HG02973 (cell line): ENCODE measurements around the gene IL7R.
"Not testable (repeated sequence)": the region's sequence is repeated elsewhere in the genome, so short reads cannot be mapped to it uniquely, and the experiment has no call there.

Experiments used
- ATAC-seq: cut with Tn5 transposase; IDR thresholded peaks from one replicate; pipeline ENCODE4 v1.9.1; 2021; ENCODE audit warnings: moderate library complexity; ENCODE audit not compliant: unreplicated experiment

The IL7R gene

DNA sequence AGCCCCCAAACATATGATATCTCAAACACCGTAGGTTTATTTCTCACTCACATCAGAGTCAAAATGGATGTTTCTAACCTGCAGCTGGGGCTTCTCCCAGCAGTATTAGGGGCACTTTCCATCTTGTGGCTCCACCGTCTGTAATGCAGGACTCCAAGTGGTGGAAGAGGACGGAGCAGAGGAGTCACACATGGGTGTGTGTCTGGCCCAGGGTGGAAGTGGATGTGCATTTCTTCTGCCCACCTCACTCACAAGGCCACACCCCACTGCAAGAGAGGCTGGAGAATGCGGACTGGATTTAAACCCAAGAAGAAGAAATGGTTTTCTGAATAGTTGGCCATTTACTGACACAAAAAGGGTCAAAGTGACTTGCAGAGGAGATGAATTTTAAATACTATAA, 13.9 kb downstream of the IL7R start:
- ATAC-seq: no peak

DNA sequence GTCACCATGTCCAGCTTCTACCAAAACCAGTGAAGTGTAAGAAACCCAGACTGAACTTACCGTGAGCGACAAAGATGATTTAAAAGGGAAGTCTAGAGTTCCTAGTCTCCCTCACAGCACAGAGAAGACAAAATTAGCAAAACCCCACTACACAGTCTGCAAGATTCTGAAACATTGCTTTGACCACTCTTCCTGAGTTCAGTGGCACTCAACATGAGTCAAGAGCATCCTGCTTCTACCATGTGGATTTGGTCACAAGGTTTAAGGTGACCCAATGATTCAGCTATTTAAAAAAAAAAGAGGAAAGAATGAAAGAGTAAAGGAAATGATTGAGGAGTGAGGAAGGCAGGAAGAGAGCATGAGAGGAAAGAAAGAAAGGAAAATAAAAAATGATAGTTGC, 19.8 kb downstream of the IL7R start:
- ATAC-seq: no peak

- no peak for ATAC-seq
These were observed 20.2 kb downstream of the IL7R start for GRCh38 chr5:35876922-35877321.

GRCh38 chr5:35877655-35878054, 21.0 kb downstream of the IL7R start:
- ATAC-seq: no peak

- ATAC-seq: no peak
These were observed 21.4 kb downstream of the IL7R start for GRCh38 chr5:35878079-35878478.

DNA sequence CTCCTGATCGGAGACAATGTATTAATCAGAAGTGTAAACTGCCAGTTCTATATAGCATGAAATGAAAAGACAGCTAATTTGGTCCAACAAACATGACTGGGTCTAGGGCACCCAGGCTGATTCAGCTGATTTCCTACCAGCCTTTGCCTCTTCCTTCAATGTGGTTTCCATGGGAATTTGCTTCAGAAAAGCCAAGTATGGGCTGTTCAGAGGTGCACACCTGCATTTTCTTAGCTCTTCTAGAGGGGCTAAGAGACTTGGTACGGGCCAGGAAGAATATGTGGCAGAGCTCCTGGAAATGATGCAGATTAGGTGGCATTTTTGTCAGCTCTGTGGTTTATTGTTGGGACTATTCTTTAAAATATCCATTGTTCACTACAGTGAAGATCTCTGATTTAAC, 22.4 kb downstream of the IL7R start:
- no peak for ATAC-seq

DNA sequence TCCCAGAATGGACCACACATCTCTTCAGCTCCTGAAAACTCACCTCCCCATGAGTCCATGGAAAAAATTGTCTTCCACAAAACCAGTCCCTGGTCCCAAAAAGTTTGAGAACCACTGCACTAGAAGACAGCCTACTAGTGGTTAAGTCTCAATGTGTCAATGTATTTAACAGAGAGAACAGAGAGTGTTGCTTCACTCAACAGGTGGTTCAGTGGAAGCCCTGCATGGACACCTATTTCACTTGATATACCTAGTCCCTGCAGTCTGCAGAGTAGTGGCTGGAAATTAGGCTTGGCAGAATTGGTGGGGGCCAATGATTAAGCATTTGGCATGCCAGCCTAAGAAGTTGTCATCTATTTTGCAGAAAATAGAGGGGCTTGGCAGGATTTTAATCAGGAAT, 23.0 kb downstream of the IL7R start:
- no peak for ATAC-seq

- no peak for ATAC-seq
These were observed 23.5 kb downstream of the IL7R start for GRCh38 chr5:35880156-35880555.

DNA sequence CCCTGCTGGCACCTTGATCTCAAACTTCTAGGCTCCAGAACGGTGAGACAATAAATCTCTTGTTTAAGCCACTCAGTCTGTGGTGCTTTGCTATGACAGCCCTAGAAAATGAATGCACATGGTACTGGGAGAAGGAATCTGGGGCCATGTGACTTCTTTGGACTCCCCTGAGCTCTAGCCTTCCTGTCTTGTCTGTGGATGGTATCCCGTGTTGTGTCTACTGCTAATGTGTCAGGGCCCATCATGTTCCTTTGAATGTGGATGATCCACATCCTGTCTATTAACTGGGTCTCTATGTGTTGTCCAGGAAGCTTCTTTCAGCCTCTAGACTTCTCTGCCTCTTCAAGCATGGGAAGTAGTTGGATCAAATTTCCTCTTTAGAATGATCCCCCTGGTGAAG, 25.1 kb downstream of the IL7R start:
- no peak for ATAC-seq

DNA sequence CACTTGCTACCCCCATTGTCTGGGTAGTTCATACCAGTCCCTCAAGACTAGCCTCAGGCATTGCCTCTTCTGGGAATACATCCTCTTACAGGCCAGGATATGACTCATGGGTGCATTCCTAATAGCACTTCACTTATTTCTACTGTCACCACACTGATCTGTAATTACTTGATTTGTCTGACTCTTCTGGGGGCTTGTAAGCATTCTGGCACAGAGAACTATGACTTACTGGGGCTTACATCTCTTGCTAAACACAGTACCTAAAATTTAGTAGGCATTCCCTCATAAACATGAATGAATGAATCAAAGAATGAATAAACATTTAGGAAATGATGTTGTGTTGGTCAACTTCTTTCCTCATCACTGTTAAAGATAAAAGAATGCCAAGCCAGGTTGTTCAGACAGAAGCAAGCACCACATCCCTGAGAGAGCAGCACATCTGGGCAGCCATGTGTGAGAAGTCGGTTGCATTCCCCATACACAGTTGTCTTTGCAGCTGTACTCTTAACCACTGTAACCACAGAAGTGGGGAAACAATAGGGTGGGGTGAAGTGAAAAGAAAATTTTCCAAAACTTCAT, 27.6 kb downstream of the IL7R start:
- no peak for ATAC-seq

DNA sequence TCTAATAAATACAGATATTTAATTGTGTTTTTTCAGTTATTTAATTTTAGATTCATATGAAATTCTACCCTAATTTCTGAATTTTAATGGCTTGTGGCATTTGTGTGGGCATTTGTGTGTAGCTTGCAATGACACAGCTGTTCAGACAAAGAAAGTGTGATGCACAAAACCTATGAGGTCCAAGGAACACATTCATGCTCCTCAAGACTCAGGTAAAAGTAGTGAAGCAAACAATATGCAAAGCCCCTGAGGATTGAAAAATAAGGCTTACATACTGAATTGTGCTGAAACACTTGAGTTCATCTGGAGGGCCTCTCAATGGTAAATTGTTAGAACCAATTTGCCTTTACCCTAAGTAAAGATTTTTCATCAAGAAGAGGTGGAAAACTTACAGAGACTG, 28.1 kb downstream of the IL7R start:
- ATAC-seq: no peak

GRCh38 chr5:35886381-35886780, 29.7 kb downstream of the IL7R start:
- no peak for ATAC-seq

DNA sequence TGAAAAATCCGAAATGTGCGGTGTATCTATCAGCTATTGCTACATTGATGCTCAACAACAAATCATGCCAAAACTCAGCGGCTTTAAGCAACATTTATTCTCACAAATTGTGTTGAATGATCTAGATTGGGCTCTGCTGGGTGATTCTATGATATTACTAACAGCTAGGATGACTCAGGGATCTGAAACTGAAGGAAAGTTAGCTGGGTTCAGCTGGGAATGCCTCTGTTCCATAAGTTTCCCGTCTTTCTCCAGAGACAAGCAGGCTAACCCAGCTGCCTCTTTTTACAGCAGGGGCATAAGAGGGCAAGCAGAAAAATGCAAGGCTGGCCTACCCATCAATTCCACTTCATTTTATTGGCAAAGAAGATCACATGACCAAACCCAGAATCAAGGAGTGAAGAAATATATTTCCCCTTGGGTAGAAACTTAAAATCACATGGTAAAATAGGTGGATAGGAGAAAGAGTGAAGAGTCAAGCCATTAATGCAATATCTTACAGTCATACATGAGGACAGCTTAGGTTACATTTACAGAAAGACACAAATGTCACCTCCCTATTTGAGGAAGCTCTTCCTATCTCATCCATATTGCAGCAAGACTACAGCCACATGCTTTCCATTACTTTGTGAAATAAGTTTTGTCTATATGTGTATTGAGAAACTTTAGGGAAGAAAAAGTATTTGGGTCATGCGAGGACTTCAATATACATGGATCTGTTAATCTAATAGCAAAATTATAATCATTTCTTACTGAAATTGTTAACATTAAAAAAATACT, 30.8 kb downstream of the IL7R start:
- ATAC-seq: no peak

DNA sequence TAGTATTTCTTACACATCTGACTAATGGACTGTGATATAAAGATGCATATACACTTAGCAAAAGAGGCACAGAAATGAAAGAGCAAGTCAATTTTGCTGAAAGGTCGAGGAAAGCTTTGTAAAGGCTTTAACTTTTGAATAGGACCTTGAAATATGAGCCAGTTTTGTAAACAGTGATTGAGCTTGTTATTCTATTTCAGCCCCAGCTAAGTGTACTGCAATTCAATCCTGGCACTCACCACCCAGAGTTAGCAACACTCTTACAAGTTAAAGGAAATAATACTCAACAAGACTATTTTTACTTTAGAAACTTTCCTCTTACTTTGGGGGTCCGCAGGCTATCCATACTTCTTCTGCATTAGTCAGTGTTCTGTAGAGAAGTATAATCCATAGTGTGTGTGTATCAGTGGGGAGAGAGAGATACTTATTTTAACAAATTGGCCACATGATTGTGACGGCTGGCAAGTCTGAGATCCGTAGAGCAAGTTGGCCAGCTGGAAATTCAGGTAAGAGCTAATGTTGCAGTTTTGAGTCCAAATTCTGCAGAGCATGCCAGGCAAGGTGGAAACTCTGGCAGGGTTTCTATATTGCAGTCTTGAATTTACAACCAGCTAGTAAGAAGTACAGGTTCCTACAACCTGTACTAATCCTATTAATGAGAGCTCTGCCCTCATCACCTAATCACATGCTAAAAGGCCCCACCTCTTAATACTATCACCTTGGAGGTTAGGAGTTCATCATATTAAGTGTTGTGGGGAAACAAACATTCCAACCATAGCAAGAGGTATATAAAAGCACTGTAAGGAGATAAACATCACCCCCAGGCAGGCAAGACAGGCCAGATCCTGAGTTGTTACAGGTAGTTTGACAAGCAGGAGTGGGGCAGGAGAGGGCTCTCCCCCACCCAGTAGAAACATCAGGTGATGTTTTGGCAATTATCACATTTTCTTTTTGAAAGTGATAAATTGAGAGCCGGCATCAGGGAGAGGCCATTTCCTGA, 33.6 kb downstream of the IL7R start:
- ATAC-seq: no peak

- not testable (repeated sequence) for ATAC-seq
These were observed 36.1 kb downstream of the IL7R start for GRCh38 chr5:35892799-35893198.

- ATAC-seq: no peak
These were observed 37.4 kb downstream of the IL7R start for GRCh38 chr5:35894131-35894530.

DNA sequence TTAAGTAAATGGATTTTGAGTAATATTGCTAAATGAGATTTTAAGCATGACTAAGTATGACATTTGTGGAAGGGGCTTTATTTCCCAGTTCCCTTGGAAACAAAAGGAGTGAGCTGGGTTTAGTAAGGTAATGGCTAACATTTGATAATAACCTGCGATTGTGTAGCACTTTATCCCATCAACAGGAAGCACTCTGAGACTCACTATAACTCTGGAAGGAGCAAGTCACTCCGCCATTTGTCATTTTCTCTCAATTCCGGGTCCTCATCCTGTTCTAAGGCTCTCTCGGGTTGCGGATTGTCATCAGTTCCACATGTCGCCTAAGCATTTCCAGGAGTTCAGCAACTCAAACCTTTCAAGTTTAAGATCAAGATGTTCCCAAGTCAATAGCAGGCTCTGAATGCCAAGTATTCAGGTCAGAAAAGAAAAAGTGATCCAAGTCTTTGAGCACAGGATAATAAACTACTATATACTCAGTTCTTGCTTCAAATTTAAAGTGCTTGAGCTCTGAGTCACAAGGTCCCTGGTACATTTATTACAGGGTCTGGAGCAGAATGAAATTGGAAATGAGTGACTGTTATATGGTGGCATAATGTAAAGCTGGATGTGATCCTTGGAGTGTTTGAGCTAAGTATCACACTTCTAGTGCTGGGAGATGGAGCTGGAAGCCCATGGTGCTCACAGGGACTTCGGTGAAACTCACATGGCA, 42.4 kb downstream of the IL7R start:
- no peak for ATAC-seq

- no peak for ATAC-seq
These were observed 43.1 kb downstream of the IL7R start for GRCh38 chr5:35899800-35900199.

GRCh38 chr5:35900972-35901695, 44.4 kb downstream of the IL7R start:
- no peak for ATAC-seq

GRCh38 chr5:35902046-35902672, 45.5 kb downstream of the IL7R start:
- no peak for ATAC-seq
